GM12891 (cell line): ENCODE data around the gene C10orf90.

Experiments
- PAX5 ChIP-seq: IDR thresholded peaks from 2 replicates; pipeline ENCODE4 v1.6.1; 2011; ENCODE audit warnings: low read length, moderate library complexity, mild to moderate bottlenecking; ENCODE audit not compliant: insufficient read depth, severe bottlenecking
- POLR2A ChIP-seq: IDR thresholded peaks from 2 replicates; pipeline ENCODE4 v1.6.1; 2011; ENCODE audit warnings: low read depth, low read length, control low read depth
- POLR2AphosphoS5 ChIP-seq: IDR thresholded peaks from 2 replicates; pipeline ENCODE4 v1.6.1; 2011; ENCODE audit warnings: low read depth, low read length, control low read depth
- SPI1 ChIP-seq: IDR thresholded peaks from 2 replicates; pipeline ENCODE4 v1.6.1; 2011; ENCODE audit warnings: low read depth, low read length, control low read depth
- TAF1 ChIP-seq: IDR thresholded peaks from 2 replicates; pipeline ENCODE4 v1.6.1; 2011; ENCODE audit warnings: low read depth, low read length, control low read depth

DNA sequence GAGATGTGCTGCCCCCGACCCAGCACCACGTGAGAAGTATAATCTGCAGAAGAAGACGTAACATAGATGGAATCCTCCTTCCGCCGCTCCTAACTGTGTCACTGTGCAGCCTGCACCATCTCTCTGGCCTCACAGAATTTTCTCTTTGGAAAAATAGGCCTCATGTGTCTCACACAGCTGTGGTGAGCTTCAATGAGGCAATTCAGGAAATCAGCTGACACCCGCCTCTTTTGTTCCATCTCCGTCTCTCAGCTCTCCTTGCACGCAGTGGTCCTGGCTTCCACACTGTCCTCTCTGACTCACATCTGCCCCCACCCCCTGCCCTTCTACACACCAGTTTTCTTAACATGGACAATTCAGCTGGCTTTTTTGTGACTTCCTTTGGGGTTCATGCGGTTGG lies 7.2 kb downstream of the C10orf90 start:
- TF ChIP-seq TAF1 (no peak), POLR2AphosphoS5 (no peak), POLR2A (no peak), SPI1 (no peak), PAX5 (no peak)
